Fibroblast of lung (primary cell): ENCODE measurements around the gene MGAT4C.

Experiments
- EZH2 ChIP-seq: IDR thresholded peaks from 2 replicates; pipeline ENCODE4 v1.5.1; 2012; ENCODE audit warnings: low read length, control low read depth, mild to moderate bottlenecking; ENCODE audit errors: missing control alignments
- TF ChIP-seq, protein P1 (sequence below), 2 donors: IDR thresholded peaks in 1 of 2; conservative IDR thresholded peaks in 1 of 2; 1 replicate in 1 of 2; 2 replicates in 1 of 2; pipeline ENCODE4 v1.5.1; 2011 to 2012; ENCODE audit warnings: low read length in 2 of 2, control low read depth in 1 of 2, inconsistent platforms in 1 of 2, low read depth in 1 of 2, mild to moderate bottlenecking in 1 of 2

DNA sequence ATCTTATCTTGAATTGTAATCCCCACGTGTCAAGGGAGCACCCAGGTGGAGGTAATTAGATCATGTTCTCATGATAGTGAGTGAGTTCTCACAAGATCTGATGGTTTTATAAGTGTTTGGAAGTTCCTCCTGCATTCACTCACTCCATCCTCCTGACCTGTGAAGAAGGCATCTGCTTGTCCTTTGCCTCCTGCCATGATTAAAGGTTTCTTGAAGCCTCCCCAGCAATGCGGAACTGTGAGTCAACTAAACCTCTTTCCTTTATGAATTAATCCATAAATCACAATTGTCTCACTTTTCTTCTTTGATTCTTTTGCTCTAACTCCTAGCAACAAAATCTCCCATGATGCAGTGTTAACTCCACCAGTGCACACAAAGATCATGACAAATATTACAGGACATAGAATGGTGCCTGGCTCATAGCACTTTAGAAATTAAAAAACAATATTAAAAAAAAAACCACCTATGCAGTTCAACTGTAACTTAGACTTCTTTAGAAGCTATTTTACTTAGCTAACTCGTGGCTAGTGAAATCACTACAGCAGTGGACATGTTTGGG lies 37.6 kb upstream of the MGAT4C start:
- no peak for TF ChIP-seq EZH2
- TF ChIP-seq, protein P1, sequence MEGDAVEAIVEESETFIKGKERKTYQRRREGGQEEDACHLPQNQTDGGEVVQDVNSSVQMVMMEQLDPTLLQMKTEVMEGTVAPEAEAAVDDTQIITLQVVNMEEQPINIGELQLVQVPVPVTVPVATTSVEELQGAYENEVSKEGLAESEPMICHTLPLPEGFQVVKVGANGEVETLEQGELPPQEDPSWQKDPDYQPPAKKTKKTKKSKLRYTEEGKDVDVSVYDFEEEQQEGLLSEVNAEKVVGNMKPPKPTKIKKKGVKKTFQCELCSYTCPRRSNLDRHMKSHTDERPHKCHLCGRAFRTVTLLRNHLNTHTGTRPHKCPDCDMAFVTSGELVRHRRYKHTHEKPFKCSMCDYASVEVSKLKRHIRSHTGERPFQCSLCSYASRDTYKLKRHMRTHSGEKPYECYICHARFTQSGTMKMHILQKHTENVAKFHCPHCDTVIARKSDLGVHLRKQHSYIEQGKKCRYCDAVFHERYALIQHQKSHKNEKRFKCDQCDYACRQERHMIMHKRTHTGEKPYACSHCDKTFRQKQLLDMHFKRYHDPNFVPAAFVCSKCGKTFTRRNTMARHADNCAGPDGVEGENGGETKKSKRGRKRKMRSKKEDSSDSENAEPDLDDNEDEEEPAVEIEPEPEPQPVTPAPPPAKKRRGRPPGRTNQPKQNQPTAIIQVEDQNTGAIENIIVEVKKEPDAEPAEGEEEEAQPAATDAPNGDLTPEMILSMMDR (conservative IDR thresholded peaks at IDR 0.05 in 1 of 2, IDR thresholded peaks at IDR 0.05 in 1 of 2; ENCODE audit: low read depth in 1 of 2, low read length in 2 of 2), result no peak
